ENCODE results near the gene KIRREL2. TPM values are rescaled to one million over a fixed set of nuclear protein-coding genes. Genes with fewer than 3 reads are reported as not detected.
A peak's percentile ranks its signal among the peaks of the same experiment; 100 is the strongest.
"Not testable (repeated sequence)": the region's sequence is repeated elsewhere in the genome, so short reads cannot be mapped to it uniquely, and the experiment has no call there.

Gene KIRREL2
- total RNA-seq, 1 donor from 2014 or later: 0.94 TPM

GRCh38 chr19:35870124-35870736 is 13.5 kb downstream of the KIRREL2 start:
- not testable (repeated sequence) for DNase-seq

GRCh38 chr19:35870798-35871197 is 14.1 kb downstream of the KIRREL2 start:
- DNase-seq: no peak

GRCh38 chr19:35871611-35872010 is 14.9 kb downstream of the KIRREL2 start:
- no peak for DNase-seq

GRCh38 chr19:35872180-35872579 is 15.5 kb downstream of the KIRREL2 start:
- no peak for DNase-seq

GRCh38 chr19:35874392-35874930 is 17.8 kb downstream of the KIRREL2 start:
- no peak for DNase-seq

GRCh38 chr19:35879068-35879467 is 22.4 kb downstream of the KIRREL2 start:
- DNase-seq: no peak

GRCh38 chr19:35879770-35880317 is 23.1 kb downstream of the KIRREL2 start:
- DNase-seq: peak; percentile 70

GRCh38 chr19:35882114-35882832 is 25.6 kb downstream of the KIRREL2 start:
- DNase-seq: peak; percentile 6

GRCh38 chr19:35883882-35884281 is 27.2 kb downstream of the KIRREL2 start:
- no peak for DNase-seq

GRCh38 chr19:35885225-35885738 is 28.6 kb downstream of the KIRREL2 start:
- no peak for DNase-seq

- no peak for DNase-seq
These were observed 29.2 kb downstream of the KIRREL2 start for GRCh38 chr19:35885904-35886303.

- DNase-seq: no peak
These were observed 30.5 kb downstream of the KIRREL2 start for GRCh38 chr19:35887197-35887596.

GRCh38 chr19:35888398-35888797 is 31.7 kb downstream of the KIRREL2 start:
- DNase-seq: no peak

- no peak for DNase-seq
These were observed 32.8 kb downstream of the KIRREL2 start for GRCh38 chr19:35889370-35890112.

- no peak for DNase-seq
These were observed 33.5 kb downstream of the KIRREL2 start for GRCh38 chr19:35890113-35890650.

GRCh38 chr19:35891819-35892218 is 35.1 kb downstream of the KIRREL2 start:
- DNase-seq: not testable (repeated sequence)

- DNase-seq: no peak
These were observed 37.6 kb downstream of the KIRREL2 start for GRCh38 chr19:35894342-35894741.

GRCh38 chr19:35895911-35896642 is 39.4 kb downstream of the KIRREL2 start:
- no peak for DNase-seq

GRCh38 chr19:35896643-35897040 is 39.9 kb downstream of the KIRREL2 start:
- DNase-seq: no peak

- no peak for DNase-seq
These were observed 41.2 kb downstream of the KIRREL2 start for GRCh38 chr19:35897706-35898451.

- no peak for DNase-seq
These were observed 41.7 kb downstream of the KIRREL2 start for GRCh38 chr19:35898499-35898809.
